IMR-90 (cell line): ENCODE results near the gene COX7A2L.
"Not testable (repeated sequence)": the region's sequence is repeated elsewhere in the genome, so short reads cannot be mapped to it uniquely, and the experiment has no call there.

Source experiments
- CTCF ChIP-seq: conservative IDR thresholded peaks from 2 replicates; pipeline ENCODE4 v1.5.1; 2012; ENCODE audit warnings: mild to moderate bottlenecking, low read depth, low read length, improper control_type of control experiment
- ELK1 ChIP-seq: fragments of 150-350 bp; IDR thresholded peaks from 2 replicates; pipeline ENCODE4 v1.6.1; 2016; ENCODE audit warnings: low read depth, mild to moderate bottlenecking, low read length, moderate library complexity, borderline replicate concordance
- FOS ChIP-seq: fragments of 150-350 bp; IDR thresholded peaks from 2 replicates; pipeline ENCODE4 v1.6.1; 2016; ENCODE audit warnings: low read depth, low read length
- MAFK ChIP-seq: IDR thresholded peaks from 2 replicates; pipeline ENCODE4 v1.6.1; 2012; ENCODE audit warnings: low read depth, low read length, improper control_type of control experiment
- POLR2A ChIP-seq: IDR thresholded peaks from 2 replicates; pipeline ENCODE4 v1.6.1; 2012; ENCODE audit warnings: mild to moderate bottlenecking, low read depth, low read length
- RCOR1 ChIP-seq: IDR thresholded peaks from 2 replicates; pipeline ENCODE4 v1.6.1; 2012; ENCODE audit warnings: mild to moderate bottlenecking, low read length, improper control_type of control experiment; ENCODE audit not compliant: insufficient replicate concordance
- RFX5 ChIP-seq: IDR thresholded peaks from 2 replicates; pipeline ENCODE4 v1.8.0; 2012; ENCODE audit warnings: low read depth, mild to moderate bottlenecking, low read length, moderate library complexity
- SMC3 ChIP-seq: fragments of 150-350 bp; IDR thresholded peaks from 2 replicates; pipeline ENCODE4 v1.6.1; 2016; ENCODE audit warnings: low read depth, mild to moderate bottlenecking, antibody characterized with exemption, low read length, moderate library complexity
- USF2 ChIP-seq: fragments of 150-350 bp; IDR thresholded peaks from 2 replicates; pipeline ENCODE4 v1.6.1; 2017; ENCODE audit warnings: mild to moderate bottlenecking, antibody characterized with exemption, low read length, low read depth

GRCh38 chr2:42334865-42335264 lies 26.2 kb downstream of the COX7A2L start:
- not testable (repeated sequence) for TF ChIP-seq RCOR1, POLR2A, USF2, CTCF, FOS, MAFK, RFX5, SMC3, ELK1
